GM21367 (cell line): Measurements from ENCODE around the gene MRTO4.
A peak's percentile ranks its signal among the peaks of the same experiment; 100 is the strongest.
"Not testable (repeated sequence)": the region's sequence is repeated elsewhere in the genome, so short reads cannot be mapped to it uniquely, and the experiment has no call there.

Experiments
- ATAC-seq: cut with Tn5 transposase; IDR thresholded peaks from one replicate; pipeline ENCODE4 v1.9.1; 2021; ENCODE audit not compliant: unreplicated experiment

The MRTO4 gene

DNA sequence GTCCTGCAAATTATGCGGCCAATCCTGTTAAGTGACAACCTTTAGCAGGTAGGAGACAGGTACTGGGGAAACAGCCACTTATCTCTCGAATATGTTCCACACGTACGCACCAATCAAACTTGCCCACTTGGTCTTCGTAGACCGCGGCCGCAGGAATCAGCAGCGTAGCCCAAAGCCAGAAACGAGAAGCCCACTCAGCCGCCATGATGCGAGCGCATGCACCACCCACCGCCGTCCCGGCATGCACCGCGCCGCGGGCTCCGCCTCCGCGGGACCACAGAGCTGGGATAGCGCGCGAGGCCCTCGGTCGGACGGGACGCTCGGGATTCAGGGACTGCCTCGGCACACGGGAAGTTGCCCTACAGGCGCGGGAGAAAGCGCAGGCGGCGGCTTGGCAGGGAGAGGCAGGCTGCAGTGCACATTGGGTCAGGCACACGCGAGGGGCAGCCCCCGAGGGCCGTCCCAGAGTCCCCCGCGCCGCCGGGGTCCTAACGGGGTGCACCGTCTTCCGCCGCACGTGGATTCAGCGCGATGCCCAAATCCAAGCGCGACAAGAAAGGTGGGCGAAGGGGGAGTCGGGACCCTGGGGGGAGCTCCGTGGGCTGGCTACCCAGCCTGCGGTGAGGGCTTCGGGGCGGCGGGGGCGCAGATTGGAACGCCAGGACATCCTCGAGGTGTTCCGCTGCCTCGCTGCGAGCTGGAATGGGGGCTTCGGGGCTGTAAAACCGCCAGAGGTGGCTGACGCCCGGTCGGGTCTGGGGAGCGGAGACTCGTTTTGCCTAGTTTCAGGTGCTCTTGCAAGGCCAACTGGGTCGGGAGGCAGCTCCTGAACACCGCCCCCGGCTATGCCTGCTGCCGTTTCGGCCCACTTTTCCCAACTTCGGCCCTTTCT, at the start of gene MRTO4, which contains the start of gene EMC1:
TSS of gene MRTO4 (plus strand) at position 501 of the 892 bp plus-strand sequence. CDS start at position 532, 31 bp downstream.
TSS of gene EMC1 (minus strand) at position 220 of the 892 bp plus-strand sequence. CDS start at position 205, 15 bp downstream.
- ATAC-seq, result peak; percentile 69

DNA sequence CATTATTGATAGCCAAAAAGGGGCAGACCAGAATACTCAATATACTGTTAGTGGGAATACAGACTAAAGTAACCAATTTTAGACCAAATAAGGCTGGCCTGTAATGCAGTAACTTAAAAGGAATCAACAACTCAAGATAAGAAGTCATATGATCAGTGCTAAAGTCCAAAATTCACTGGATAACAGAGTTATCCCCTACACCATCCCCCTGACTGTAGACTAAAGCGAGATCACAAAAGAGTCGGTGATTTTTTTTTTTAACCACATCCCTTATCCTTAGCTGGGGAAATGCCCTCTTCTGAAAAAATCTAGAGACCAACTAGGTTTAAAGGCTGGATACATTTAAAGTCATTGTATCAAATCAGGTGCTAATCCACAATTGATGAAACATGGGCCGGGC, 49.2 kb upstream of the MRTO4 start:
- no peak for ATAC-seq

GRCh38 chr1:19203440-19203839, 48.2 kb upstream of the MRTO4 start:
- no peak for ATAC-seq

GRCh38 chr1:19204446-19205266, 46.9 kb upstream of the MRTO4 start:
- ATAC-seq, result no peak

- ATAC-seq, result no peak
Observed at GRCh38 chr1:19205403-19205802, 46.2 kb upstream of the MRTO4 start.

DNA sequence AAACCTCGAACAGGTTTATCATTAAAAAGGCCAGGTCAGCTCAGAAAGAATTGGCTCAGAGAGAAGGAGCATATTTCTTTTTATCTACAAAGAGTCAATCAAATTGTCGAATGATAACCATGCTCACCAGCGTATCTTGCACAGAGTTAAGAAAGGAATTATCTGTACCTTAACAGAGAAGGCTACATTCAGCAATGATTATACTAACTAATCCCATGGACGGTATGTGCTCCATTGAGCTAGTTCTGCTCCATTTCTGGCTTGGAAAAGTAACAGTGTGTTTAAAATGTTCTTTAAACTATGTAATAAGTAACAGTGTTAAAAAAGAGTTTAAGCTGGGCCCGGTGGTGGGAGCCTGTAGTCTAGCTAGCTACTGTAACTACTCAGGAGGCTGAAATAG, 45.8 kb upstream of the MRTO4 start:
- ATAC-seq, result no peak

GRCh38 chr1:19206947-19207346, 44.7 kb upstream of the MRTO4 start:
- ATAC-seq, result no peak

DNA sequence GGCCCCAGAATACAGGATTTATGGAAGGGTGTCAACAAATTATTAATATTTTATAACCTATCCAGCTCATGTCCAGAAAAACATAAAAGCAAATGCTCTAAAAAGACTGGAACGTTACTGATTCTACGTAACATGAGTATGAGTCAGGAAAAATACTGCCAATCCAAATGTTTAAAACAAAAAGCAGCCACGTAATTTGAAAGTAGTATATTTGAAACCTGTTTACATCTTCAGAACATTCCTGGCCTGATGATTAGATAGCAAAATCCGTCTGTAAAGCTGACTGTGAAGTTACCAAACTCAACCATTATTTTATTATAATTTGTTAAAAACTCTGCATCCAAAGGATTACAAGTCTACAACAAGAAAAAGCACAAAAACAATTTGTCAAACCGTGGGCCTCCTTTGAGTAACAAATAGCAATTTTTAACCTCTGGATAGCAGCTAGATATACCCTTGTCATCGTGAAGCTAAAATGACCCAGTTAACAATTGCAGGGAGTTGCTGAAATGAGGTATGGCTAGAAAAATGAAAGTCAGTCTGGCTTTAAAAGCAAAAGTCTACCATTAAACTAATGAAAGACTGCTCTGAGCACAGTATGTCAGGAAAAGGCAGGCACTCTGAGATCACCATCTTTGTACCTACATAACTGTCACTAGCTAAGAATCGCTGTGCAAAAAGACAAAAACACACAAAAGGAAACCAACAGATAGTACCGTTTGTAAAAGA, 42.7 kb upstream of the MRTO4 start:
- no peak for ATAC-seq

- ATAC-seq, result peak; percentile 43
Observed at GRCh38 chr1:19209439-19209989, 42.1 kb upstream of the MRTO4 start.

GRCh38 chr1:19209990-19210771, 41.4 kb upstream of the MRTO4 start, which contains the start of gene UBR4:
Gene UBR4, minus strand, starts transcription at chr1:19210266. Its CDS starts 18 bp downstream, at chr1:19210248.
- ATAC-seq, result peak; percentile 76

GRCh38 chr1:19210772-19211549, 40.6 kb upstream of the MRTO4 start:
- ATAC-seq, result no peak

GRCh38 chr1:19212167-19212566, 39.4 kb upstream of the MRTO4 start:
- ATAC-seq, result no peak

DNA sequence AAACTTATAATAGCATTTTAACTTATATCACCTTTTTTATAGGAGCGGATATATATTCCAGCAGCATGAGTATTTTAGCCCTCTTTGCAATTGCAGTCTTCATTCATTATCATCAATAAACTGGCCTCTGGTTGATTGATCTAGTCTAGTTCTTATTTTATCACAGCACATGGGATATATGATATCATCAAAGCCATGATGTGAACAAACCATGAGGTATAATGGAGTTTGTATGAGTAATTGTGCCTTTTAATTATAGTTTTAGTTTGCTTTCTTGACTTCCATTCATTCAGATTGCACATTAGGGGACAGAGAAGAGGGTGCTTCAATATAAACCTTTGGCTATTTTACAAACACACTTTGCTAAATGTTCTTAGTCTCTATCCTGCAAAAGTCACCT, 38.0 kb upstream of the MRTO4 start:
- ATAC-seq, result no peak

DNA sequence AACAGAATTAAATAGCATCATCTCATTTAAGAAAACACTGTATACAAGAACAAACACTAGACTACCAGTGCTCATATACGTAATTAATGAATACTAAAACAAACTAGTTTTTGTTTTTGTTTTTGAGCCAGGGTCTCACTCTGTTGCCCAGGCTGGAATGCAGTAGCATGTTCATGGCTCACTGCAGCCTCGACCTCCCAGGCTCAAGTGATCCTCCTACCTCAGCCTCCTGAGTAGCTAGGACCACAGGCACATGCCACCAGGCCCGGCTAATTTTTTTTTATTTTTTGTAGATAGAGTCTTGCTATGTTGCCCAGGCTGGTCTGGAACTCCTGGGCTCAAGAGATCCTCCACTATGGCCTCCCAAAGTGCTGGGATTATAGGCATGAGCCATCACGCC, 35.0 kb upstream of the MRTO4 start:
- not testable (repeated sequence) for ATAC-seq

GRCh38 chr1:19219451-19219850, 32.2 kb upstream of the MRTO4 start:
- no peak for ATAC-seq

- ATAC-seq, result no peak
Observed at GRCh38 chr1:19220080-19220846, 31.3 kb upstream of the MRTO4 start.

DNA sequence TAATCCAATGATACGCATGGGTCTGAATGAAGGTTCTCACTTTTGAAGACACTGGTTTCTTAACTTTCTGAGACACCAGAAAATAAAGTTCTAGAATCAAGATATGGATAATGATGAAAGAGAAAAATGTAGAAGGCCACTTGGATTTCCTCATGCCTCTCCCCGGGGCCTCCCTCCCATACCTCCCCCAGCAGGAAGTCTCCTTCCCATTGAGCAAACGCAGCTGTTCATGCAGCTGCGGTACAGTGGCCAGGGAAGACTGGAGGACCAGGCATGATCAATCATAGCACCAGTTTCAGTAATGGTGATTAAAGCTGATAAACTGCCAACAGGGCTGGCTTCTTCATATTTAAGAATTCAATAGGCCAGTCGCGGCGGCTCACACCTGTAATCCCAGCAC, 30.6 kb upstream of the MRTO4 start:
- ATAC-seq, result no peak

DNA sequence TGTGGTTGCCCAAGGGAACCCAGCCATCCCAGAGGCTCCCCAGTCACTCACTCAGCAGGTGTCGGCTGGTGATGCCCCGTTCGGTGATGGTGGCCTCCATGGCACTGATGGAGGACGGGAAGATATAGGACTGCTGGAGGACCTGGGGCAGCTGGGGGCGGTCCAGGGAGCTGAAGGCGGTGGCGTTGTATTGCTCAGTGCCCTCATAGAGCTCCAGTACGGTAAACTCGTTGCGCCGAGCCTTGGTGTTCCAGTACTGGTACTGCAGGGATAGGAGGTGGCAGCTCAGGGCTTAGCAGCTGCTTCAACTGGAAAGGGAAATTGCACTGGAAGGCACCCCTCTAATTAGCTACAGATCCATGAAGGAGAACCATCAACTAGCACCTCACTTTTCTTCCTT, 29.0 kb upstream of the MRTO4 start:
- ATAC-seq, result no peak
